HepG2 (cell line): Measurements from ENCODE around the gene CTBP1. TPM values are rescaled to one million over a fixed set of nuclear protein-coding genes. Genes with fewer than 3 reads are reported as not detected.

ENCODE experiments used
- ATAC-seq: fragments of 200-7000 bp; cut with Tn5 transposase; 3 replicates; pipeline ENCODE4 v1.9.1; 2020; ENCODE audit warnings: mild to moderate bottlenecking, moderate library complexity
- BruUV-seq: library from RNA; stranded (reverse); fragments of 400-500 nt; replicated peaks from 2 replicates; lab custom pipeline; 2021; lab: Mats Ljungman, UMichigan
- CTCF ChIA-PET: fragments of 300-600 bp; formaldehyde crosslinking; extraction: SDS; loops from one replicate; lab custom pipeline; 2021; ENCODE audit warnings: low total read pairs, inconsistent platforms, low intra/inter-chr PET ratio; lab: Yijun Ruan, JAX
- POLR2A ChIA-PET: fragments of 350-600 bp; sonication (Branson Sonifier 250); formaldehyde crosslinking; loops from one replicate; lab custom pipeline; 2020; ENCODE audit warnings: antibody characterized with exemption, inconsistent platforms; lab: Yijun Ruan, JAX
- DNase-seq: peaks from one replicate; pipeline ENCODE4 v3.0.0-alpha.2; 2015; ENCODE audit warnings: low spot score
- FAIRE-seq: peaks from 3 replicates; lab custom pipeline; 2011; peaks lifted over from hg19 to GRCh38; lab: Jason Lieb, UNC
- H2AFZ ChIP-seq: one replicate; pipeline ENCODE4 v1.6.1; 2011; ENCODE audit warnings: low read length, inconsistent platforms
- H3K27ac ChIP-seq: fragments of 300-600 bp; 3 replicates; pipeline ENCODE4 v1.8.0; 2011; ENCODE audit warnings: mixed run types, mild to moderate bottlenecking, mixed read lengths, low read length, inconsistent platforms; ENCODE audit not compliant: insufficient read depth; ENCODE audit errors: extremely low read length
- H3K27me3 ChIP-seq, 2 experiments: fragments of 200-600 bp in 1 of 2; 2 replicates in 1 of 2; 3 replicates in 1 of 2; pipeline versions ENCODE4 v1.6.0 to v1.8.0; 2011; ENCODE audit warnings: low read length in 2 of 2, mild to moderate bottlenecking in 2 of 2, moderate library complexity in 2 of 2, inconsistent platforms in 1 of 2; ENCODE audit not compliant: insufficient read depth in 2 of 2, control insufficient read depth in 1 of 2
- H3K36me3 ChIP-seq, 2 experiments: fragments of 200-600 bp in 1 of 2; replicated peaks in 1 of 2; 2 replicates in 1 of 2; 3 replicates in 1 of 2; pipeline versions ENCODE4 v1.5.1 to v1.8.0; 2011; ENCODE audit warnings: low read length in 2 of 2, inconsistent platforms in 1 of 2; ENCODE audit not compliant: insufficient read depth in 2 of 2, control insufficient read depth in 1 of 2
- H3K4me1 ChIP-seq: 2 replicates; pipeline ENCODE4 v1.5.1; 2012; ENCODE audit warnings: low read length, inconsistent platforms; ENCODE audit not compliant: insufficient read depth
- H3K4me2 ChIP-seq: 2 replicates; pipeline ENCODE4 v1.6.0; 2011; ENCODE audit warnings: low read depth, low read length, inconsistent platforms
- H3K4me3 ChIP-seq, 3 experiments: fragments of 200-600 bp in 1 of 3; sonication (generic), shearing (Covaris generic) in 1 of 3; replicated peaks in 1 of 3; 2 replicates each; pipeline ENCODE4 v1.5.1; 2011 to 2016; ENCODE audit warnings: low read length in 3 of 3, inconsistent platforms in 2 of 3, low read depth in 2 of 3, mild to moderate bottlenecking in 2 of 3, control low read depth in 1 of 3, mixed read lengths in 1 of 3; ENCODE audit not compliant: insufficient read depth in 1 of 3
- H3K79me2 ChIP-seq: one replicate; pipeline ENCODE4 v1.6.1; 2011; ENCODE audit warnings: low read length, inconsistent platforms; ENCODE audit not compliant: insufficient read depth
- H3K9ac ChIP-seq: 2 replicates; pipeline ENCODE4 v1.6.0; 2011; ENCODE audit warnings: mild to moderate bottlenecking, low read depth, low read length, inconsistent platforms; ENCODE audit not compliant: insufficient read depth
- H3K9me3 ChIP-seq: 2 replicates; pipeline ENCODE4 v1.5.1; 2012; ENCODE audit warnings: mild to moderate bottlenecking, low read length
- H4K20me1 ChIP-seq: 2 replicates; pipeline ENCODE4 v1.6.0; 2011; ENCODE audit warnings: inconsistent platforms, mild to moderate bottlenecking, low read length, moderate library complexity; ENCODE audit not compliant: insufficient read depth
- AGO1 ChIP-seq: fragments of 200-400 bp; formaldehyde crosslinking; IDR thresholded peaks from 2 replicates; pipeline ENCODE4 v1.6.1; 2017; ENCODE audit warnings: mild to moderate bottlenecking, low read depth, low read length, moderate library complexity; ENCODE audit not compliant: poor library complexity, severe bottlenecking
- AGO2 ChIP-seq: fragments of 200-400 bp; formaldehyde crosslinking; optimal IDR thresholded peaks from 2 replicates; pipeline ENCODE3; 2017; ENCODE audit warnings: mild to moderate bottlenecking, low read depth, low read length, moderate library complexity
- GTF3A ChIP-seq: sonication (generic); formaldehyde crosslinking; conservative IDR thresholded peaks from 2 replicates; pipeline ENCODE4 v1.4.0; 2020; ENCODE audit warnings: mild to moderate bottlenecking, missing genetic modification reagents
- ISL2 ChIP-seq: sonication (generic); formaldehyde crosslinking; IDR thresholded peaks from 2 replicates; pipeline ENCODE4 v1.5.0; 2020; ENCODE audit warnings: missing genetic modification reagents
- KLF11 ChIP-seq: IDR thresholded peaks from 2 replicates; pipeline ENCODE4 v1.6.1; 2016; ENCODE audit warnings: missing compliant biosample characterization
- KMT2B ChIP-seq: IDR thresholded peaks from 2 replicates; pipeline ENCODE4 v1.6.1; 2016; ENCODE audit warnings: missing genetic modification reagents, missing compliant biosample characterization
- RCOR2 ChIP-seq: IDR thresholded peaks from 2 replicates; pipeline ENCODE4 v1.6.1; 2016; ENCODE audit warnings: missing biosample characterization, missing genetic modification reagents
- SP2 ChIP-seq: sonication (generic); formaldehyde crosslinking; IDR thresholded peaks from 2 replicates; pipeline ENCODE4 v1.5.1; 2020; ENCODE audit warnings: mild to moderate bottlenecking, missing genetic modification reagents
- TRIM24 ChIP-seq: sonication (generic); formaldehyde crosslinking; IDR thresholded peaks from 2 replicates; pipeline ENCODE4 v1.8.0; 2022; ENCODE audit warnings: mild to moderate bottlenecking, missing genetic modification reagents
- YY1 ChIP-seq: IDR thresholded peaks from 2 replicates; pipeline ENCODE4 v1.6.1; 2011; ENCODE audit warnings: low read length, low read depth, moderate library complexity, mild to moderate bottlenecking; ENCODE audit not compliant: insufficient read depth, insufficient replicate concordance
- ZNF577 ChIP-seq: sonication (generic); formaldehyde crosslinking; IDR thresholded peaks from 2 replicates; pipeline ENCODE4 v1.4.0; 2020; ENCODE audit warnings: mild to moderate bottlenecking, low read depth, missing genetic modification reagents, borderline replicate concordance
- WGBS: methylation state at CpG from one replicate; pipeline ENCODE4 v1.1.6; 2017; ENCODE audit warnings: low lambda C conversion rate; 5-methylcytosine and 5-hydroxymethylcytosine counted together
- in situ Hi-C: cut with HindIII; loops from 2 replicates; pipeline ENCODE4 v1.10.0; 2017; ENCODE audit warnings: low pct_unique_long_range_greater_than_20kb; ENCODE audit not compliant: extremely low pct_ligation_motif_present
- intact Hi-C: fragments of 100-400 bp; cut with micrococcal nuclease; formaldehyde crosslinking; loops from one replicate; pipeline ENCODE4 v1.10.0; 2022; ENCODE audit not compliant: unreplicated experiment
- polyA plus RNA-seq, 8 experiments: library from polyadenylated mRNA; depleted of rRNA in 3 of 8; stranded (reverse) in 7 of 8; unstranded in 1 of 8; fragments of >200 nt; fragmentation: Illumina TruSeq in 4 of 8; extraction: Trizol in 4 of 8; gene quantifications; 2 replicates each; pipeline versions ENCODE4 v1.2.1 to v1.2.3, GENCODE V29; 2011 to 2016; ENCODE audit warnings: low read depth in 4 of 8, missing spikeins in 1 of 8, mixed read lengths in 1 of 8; ENCODE audit not compliant: insufficient read depth in 1 of 8
- total RNA-seq, 5 experiments: library from RNA; depleted of rRNA; stranded (reverse); fragments of >200 nt; fragmentation: Illumina TruSeq; extraction: Trizol; gene quantifications; 2 replicates each; pipeline ENCODE4 v1.2.3, GENCODE V29; 2016; ENCODE audit warnings: low read depth in 1 of 5
- TF ChIP-seq, protein P1 (sequence below): sonication (generic); formaldehyde crosslinking; IDR thresholded peaks from 2 replicates; pipeline ENCODE4 v1.4.0; 2020; ENCODE audit warnings: missing genetic modification reagents
- TF ChIP-seq, protein P2 (sequence below): sonication (generic); formaldehyde crosslinking; IDR thresholded peaks from 2 replicates; pipeline ENCODE4 v1.4.0; 2020; ENCODE audit warnings: missing genetic modification reagents
- TF ChIP-seq, protein P3 (sequence below): sonication (generic); formaldehyde crosslinking; conservative IDR thresholded peaks from 2 replicates; pipeline ENCODE4 v1.5.0; 2020; ENCODE audit warnings: missing genetic modification reagents

The CTBP1 gene
- total and polyA plus RNA-seq, 2 of the 13 experiments (the other 11 are each of a cell fraction or from before 2014, with no cell fraction given) = 78.5 to 112 TPM

DNA sequence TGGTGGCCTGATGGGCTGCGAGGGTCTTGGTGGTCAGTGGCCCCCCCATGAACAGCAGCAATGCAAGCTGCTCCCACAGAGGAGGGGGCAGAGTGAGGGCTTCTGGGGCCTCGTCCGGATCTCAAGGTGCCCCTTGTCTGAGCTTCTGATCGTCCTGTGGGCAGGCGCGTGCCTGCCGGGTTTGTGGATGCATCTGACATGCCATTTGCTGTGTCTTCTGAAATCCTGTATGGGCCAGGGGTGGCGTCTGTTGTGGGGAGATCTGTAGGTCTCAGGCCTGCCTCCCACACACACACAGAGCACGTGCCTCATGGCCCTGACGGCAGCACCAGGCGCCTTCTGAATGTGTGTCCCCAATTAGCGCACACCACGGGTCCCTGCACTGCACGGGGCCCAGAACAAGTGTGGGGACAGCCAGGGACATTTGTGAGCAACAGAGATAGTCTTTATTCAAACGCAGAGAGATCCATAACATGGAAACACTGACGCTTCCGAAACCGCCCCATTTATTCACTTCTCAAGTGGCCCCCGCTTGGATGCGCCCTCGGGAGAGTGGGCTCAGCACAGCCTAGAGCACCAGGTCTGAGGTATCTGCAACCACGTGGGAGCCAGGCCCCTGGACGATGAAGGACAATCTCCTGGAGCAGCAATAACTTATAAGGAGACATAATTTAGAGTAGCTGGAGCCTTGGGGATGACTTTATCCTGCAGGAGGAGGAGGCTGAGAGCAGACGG, 82.3 kb downstream of the CTBP1 start:
- Histone ChIP-seq H2AFZ (no peak overlapping the region), H3K9ac (no peak overlapping the region), H4K20me1 (no peaks in the 10 kb centered on the region), H3K36me3 (peaks cover 3 to 9% of the 10 kb centered on the region in 2 experiments; a peak in 2 of 5 replicates), H3K4me3 (no peak overlapping the region), H3K4me1 (peaks cover 11% of the 10 kb centered on the region; the same call in 1 of the 2 replicates), H3K27me3 (peaks cover 2 to 6% of the 10 kb centered on the region in 2 experiments; a peak in 3 of 5 replicates), H3K4me2 (0 out of 2 replicates have a peak overlapping the region, but pooled peaks have one; percentile 1), H3K79me2 (no peaks in the 10 kb centered on the region), H3K9me3 (no peaks in the 10 kb centered on the region), H3K27ac (no peak overlapping the region)
- in situ Hi-C loops = no loop called here
- POLR2A ChIA-PET = no interaction called here
- intact Hi-C loops = loop anchor here (1.0 kb wide), 1 partner anchor 102 kb away; no protein-coding TSS in a partner anchor
- BruUV-seq = no TSS peak
- peak; percentile 16 for ATAC-seq
- no peak for DNase-seq
- no peak for TF ChIP-seq TRIM24
- TF ChIP-seq, protein P1, sequence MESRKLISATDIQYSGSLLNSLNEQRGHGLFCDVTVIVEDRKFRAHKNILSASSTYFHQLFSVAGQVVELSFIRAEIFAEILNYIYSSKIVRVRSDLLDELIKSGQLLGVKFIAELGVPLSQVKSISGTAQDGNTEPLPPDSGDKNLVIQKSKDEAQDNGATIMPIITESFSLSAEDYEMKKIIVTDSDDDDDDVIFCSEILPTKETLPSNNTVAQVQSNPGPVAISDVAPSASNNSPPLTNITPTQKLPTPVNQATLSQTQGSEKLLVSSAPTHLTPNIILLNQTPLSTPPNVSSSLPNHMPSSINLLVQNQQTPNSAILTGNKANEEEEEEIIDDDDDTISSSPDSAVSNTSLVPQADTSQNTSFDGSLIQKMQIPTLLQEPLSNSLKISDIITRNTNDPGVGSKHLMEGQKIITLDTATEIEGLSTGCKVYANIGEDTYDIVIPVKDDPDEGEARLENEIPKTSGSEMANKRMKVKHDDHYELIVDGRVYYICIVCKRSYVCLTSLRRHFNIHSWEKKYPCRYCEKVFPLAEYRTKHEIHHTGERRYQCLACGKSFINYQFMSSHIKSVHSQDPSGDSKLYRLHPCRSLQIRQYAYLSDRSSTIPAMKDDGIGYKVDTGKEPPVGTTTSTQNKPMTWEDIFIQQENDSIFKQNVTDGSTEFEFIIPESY (CRISPR knock-in tag) = peak; percentile 73; the same call in 1 of the 2 replicates
- no peak for TF ChIP-seq KLF11
- TF ChIP-seq SP2 (CRISPR knock-in tag) = no peak
- TF ChIP-seq GTF3A (CRISPR knock-in tag) = no peak
- TF ChIP-seq, protein P2, sequence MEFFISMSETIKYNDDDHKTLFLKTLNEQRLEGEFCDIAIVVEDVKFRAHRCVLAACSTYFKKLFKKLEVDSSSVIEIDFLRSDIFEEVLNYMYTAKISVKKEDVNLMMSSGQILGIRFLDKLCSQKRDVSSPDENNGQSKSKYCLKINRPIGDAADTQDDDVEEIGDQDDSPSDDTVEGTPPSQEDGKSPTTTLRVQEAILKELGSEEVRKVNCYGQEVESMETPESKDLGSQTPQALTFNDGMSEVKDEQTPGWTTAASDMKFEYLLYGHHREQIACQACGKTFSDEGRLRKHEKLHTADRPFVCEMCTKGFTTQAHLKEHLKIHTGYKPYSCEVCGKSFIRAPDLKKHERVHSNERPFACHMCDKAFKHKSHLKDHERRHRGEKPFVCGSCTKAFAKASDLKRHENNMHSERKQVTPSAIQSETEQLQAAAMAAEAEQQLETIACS = 0 out of 2 replicates have a peak, but pooled peaks have one; percentile 36
- TF ChIP-seq ZNF577 (CRISPR knock-in tag) = no peak
- TF ChIP-seq ISL2 = 0 out of 2 replicates have a peak, but pooled peaks have one; percentile 22
- TF ChIP-seq, protein P3, sequence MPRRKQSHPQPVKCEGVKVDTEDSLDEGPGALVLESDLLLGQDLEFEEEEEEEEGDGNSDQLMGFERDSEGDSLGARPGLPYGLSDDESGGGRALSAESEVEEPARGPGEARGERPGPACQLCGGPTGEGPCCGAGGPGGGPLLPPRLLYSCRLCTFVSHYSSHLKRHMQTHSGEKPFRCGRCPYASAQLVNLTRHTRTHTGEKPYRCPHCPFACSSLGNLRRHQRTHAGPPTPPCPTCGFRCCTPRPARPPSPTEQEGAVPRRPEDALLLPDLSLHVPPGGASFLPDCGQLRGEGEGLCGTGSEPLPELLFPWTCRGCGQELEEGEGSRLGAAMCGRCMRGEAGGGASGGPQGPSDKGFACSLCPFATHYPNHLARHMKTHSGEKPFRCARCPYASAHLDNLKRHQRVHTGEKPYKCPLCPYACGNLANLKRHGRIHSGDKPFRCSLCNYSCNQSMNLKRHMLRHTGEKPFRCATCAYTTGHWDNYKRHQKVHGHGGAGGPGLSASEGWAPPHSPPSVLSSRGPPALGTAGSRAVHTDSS (CRISPR knock-in tag) = no peak
- no peak for TF ChIP-seq YY1
- TF ChIP-seq AGO1 = peak; percentile 89
- TF ChIP-seq AGO2 = peak; percentile 84
- TF ChIP-seq KMT2B (CRISPR knock-in tag) = no peak
- TF ChIP-seq RCOR2 (CRISPR knock-in tag) = no peak
- WGBS = 58% methylated on average over 9 of the region's 24 CpGs
- CTCF ChIA-PET = interaction anchor here (1.1 to 1.5 kb wide), 2 partner anchors 101 to 119 kb away, joined by 3 to 4 read pairs; no protein-coding TSS in a partner anchor
- FAIRE-seq = no peak
